ENCODE measurements around the gene MS4A13.
"Not testable (repeated sequence)": the region's sequence is repeated elsewhere in the genome, so short reads cannot be mapped to it uniquely, and the experiment has no call there.

MS4A13 gene

DNA sequence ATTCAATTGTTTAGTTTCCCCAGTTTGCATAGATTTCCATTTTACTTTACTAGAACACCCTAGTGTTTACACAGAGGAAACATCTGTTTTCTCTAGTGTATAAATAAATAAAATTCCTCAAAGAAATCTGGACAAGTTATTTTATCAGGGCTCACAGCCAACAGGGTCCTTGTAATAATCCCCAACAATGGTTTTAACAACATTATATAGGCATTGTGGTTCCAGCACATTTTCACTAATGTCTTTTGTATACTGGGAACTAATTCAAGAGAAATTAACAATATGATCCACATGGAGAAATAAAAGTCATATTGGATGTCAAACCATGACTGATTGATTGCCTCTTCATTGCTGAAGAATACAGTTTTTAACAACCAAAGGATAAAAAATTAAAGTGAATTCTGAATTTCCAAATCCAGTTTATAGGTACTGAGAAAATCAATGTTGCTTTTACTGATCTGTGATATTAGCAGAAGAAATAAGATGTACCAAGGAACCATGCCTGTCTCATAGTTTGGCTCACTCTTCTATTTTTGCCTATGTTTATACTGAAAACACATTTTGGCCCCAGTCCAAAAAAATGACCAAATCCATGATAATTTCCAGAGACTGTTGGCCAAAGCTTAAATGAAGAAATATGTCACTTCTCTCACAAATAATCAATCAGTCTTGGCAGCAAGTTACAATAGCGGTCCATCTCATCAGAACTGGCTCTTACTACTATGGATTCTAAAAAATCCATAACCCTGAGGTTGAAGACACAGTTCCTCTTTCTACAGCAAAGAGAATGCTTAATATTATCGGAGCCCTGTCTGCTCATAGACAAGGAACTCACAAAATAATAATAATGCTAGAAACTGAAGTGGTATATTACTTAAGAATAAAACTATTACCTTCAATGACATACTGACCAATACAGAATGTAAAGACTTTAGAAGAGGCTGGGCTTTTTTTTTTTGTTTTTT is 1.4 kb upstream of the MS4A13 start:
- no peak overlapping the region for H3K9ac ChIP-seq (ENCODE audit: low read length)
- H3K36me3 ChIP-seq (replicated peaks; ENCODE audit: low read depth, low read length), result no peaks in the 10 kb centered on the region
- H2AFZ ChIP-seq (ENCODE audit: low read depth, low read length), result no peak overlapping the region
- H3K79me2 ChIP-seq (ENCODE audit: low read length), result no peaks in the 10 kb centered on the region
- no peak overlapping the region for H3K27ac ChIP-seq (ENCODE audit: low read length)
- H4K20me1 ChIP-seq (ENCODE audit: insufficient read depth, low read length), result no peaks in the 10 kb centered on the region
- H3K4me1 ChIP-seq (ENCODE audit: low read length), result no peaks in the 10 kb centered on the region
- no peak overlapping the region for H3K4me2 ChIP-seq (ENCODE audit: low read length)
- no peaks in the 10 kb centered on the region for H3K27me3 ChIP-seq (ENCODE audit: low read depth, low read length)
- TF ChIP-seq, protein P1, sequence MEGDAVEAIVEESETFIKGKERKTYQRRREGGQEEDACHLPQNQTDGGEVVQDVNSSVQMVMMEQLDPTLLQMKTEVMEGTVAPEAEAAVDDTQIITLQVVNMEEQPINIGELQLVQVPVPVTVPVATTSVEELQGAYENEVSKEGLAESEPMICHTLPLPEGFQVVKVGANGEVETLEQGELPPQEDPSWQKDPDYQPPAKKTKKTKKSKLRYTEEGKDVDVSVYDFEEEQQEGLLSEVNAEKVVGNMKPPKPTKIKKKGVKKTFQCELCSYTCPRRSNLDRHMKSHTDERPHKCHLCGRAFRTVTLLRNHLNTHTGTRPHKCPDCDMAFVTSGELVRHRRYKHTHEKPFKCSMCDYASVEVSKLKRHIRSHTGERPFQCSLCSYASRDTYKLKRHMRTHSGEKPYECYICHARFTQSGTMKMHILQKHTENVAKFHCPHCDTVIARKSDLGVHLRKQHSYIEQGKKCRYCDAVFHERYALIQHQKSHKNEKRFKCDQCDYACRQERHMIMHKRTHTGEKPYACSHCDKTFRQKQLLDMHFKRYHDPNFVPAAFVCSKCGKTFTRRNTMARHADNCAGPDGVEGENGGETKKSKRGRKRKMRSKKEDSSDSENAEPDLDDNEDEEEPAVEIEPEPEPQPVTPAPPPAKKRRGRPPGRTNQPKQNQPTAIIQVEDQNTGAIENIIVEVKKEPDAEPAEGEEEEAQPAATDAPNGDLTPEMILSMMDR (IDR thresholded peaks at IDR 0.05; ENCODE audit: low read depth, low read length), result no peak
- TF ChIP-seq EZH2phosphoT487 (IDR thresholded peaks at IDR 0.05; ENCODE audit: low read depth), result no peak
- no peaks in the 10 kb centered on the region; the same call in 1 of the 2 replicates for H3K9me3 ChIP-seq (ENCODE audit: insufficient read depth, low read length)
- H3K4me3 ChIP-seq (ENCODE audit: low read length), result no peak overlapping the region

DNA sequence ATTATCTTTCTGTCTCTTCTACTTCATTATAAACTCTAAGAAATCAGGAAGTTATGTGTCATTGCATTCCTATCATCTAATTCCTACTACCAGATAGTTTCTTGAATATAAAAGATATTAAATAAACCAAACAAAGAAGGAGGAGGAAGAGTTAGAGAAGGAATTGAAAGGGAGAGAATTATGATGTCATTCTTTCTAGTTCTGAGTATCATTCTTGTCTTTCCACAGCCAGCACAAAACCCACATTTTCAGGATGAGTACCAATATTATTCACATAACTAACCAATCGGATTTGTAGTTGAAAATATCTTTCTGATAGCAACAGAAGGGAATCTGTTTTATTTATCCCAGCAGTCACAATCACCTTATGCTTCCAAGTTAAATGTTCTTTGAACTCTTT is 13.3 kb downstream of the MS4A13 start:
- Histone ChIP-seq H4K20me1 (ENCODE audit: insufficient read depth, low read length) (no peaks in the 10 kb centered on the region), H3K4me1 (ENCODE audit: low read length) (peaks cover 17% of the 10 kb centered on the region), H3K4me3 (ENCODE audit: low read length) (peak overlapping the region; percentile 39), H3K27ac (ENCODE audit: low read length) (peak overlapping the region; percentile 49), H3K9ac (ENCODE audit: low read length) (no peak overlapping the region), H3K9me3 (ENCODE audit: insufficient read depth, low read length) (no peaks in the 10 kb centered on the region), H3K36me3 (replicated peaks; ENCODE audit: low read depth, low read length) (peaks cover 8% of the 10 kb centered on the region), H3K27me3 (ENCODE audit: low read depth, low read length) (no peaks in the 10 kb centered on the region), H2AFZ (ENCODE audit: low read depth, low read length) (no peak overlapping the region), H3K4me2 (ENCODE audit: low read length) (peak overlapping the region; percentile 64), H3K79me2 (ENCODE audit: low read length) (no peaks in the 10 kb centered on the region)
- TF ChIP-seq, protein P1 (IDR thresholded peaks at IDR 0.05; ENCODE audit: low read depth, low read length), result no peak
- no peak for TF ChIP-seq EZH2phosphoT487 (IDR thresholded peaks at IDR 0.05; ENCODE audit: low read depth)

DNA sequence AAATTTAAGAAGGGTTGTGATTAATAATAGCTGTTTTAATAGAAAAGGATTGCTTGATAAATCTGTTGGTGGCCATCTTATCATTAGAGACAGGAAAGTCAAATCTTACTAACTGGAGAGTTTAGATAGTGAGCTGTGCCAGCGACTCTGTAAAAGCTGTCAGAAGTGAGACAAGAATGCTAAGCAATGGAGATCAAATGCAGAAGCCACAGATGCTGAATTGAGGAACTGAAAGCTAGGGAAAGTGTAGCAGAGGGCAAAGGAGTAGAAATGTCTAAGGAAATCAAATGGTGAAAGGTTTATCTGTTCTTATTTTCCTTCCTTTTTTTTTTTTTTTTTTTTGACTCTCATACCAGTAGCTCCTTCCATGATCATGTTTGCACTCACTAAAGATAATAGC is 13.7 kb downstream of the MS4A13 start:
- H3K4me3 ChIP-seq (ENCODE audit: low read length), result peak overlapping the region; percentile 39
- H3K79me2 ChIP-seq (ENCODE audit: low read length), result no peaks in the 10 kb centered on the region
- H3K9ac ChIP-seq (ENCODE audit: low read length), result no peak overlapping the region
- H3K9me3 ChIP-seq (ENCODE audit: insufficient read depth, low read length), result no peaks in the 10 kb centered on the region
- peak overlapping the region; percentile 64 for H3K4me2 ChIP-seq (ENCODE audit: low read length)
- H2AFZ ChIP-seq (ENCODE audit: low read depth, low read length), result no peak overlapping the region
- peaks cover 17% of the 10 kb centered on the region for H3K4me1 ChIP-seq (ENCODE audit: low read length)
- no peaks in the 10 kb centered on the region for H4K20me1 ChIP-seq (ENCODE audit: insufficient read depth, low read length)
- H3K27me3 ChIP-seq (ENCODE audit: low read depth, low read length), result no peaks in the 10 kb centered on the region
- no peak for TF ChIP-seq EZH2phosphoT487 (IDR thresholded peaks at IDR 0.05; ENCODE audit: low read depth)
- TF ChIP-seq, protein P1 (IDR thresholded peaks at IDR 0.05; ENCODE audit: low read depth, low read length), result no peak
- peaks cover 8% of the 10 kb centered on the region for H3K36me3 ChIP-seq (replicated peaks; ENCODE audit: low read depth, low read length)
- H3K27ac ChIP-seq (ENCODE audit: low read length), result peak overlapping the region; percentile 49

DNA sequence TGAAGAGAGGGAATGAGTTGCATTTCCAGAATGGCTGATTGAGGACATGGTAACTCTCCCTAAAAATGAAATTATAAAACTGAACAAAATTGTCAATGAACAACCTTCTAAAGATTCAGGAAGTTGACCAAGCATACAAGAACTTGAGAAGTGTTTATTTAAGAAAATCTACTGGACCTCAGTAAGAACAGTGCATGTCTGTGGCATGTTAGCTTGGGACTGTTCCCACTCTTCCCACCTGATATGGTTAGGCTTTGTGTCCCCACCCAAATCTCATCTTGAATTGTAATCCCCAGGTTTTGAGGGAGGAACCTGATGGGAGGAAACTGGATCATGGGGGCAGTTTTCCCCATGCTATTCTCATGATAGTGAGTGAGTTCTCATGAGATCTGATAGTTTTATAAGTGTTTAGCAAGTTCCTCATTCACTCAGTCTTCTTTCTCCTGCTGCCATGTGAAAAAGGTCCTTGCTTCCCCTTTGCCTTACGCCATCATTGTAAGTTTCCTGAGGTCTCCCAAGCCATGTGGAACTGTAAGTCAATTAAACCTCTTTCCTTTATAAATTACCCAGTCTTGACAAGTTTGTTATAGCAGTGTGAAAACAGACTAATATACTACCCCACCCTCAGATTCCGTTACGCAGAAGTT is 15.4 kb downstream of the MS4A13 start:
- peaks cover 17% of the 10 kb centered on the region for H3K4me1 ChIP-seq (ENCODE audit: low read length)
- no peak overlapping the region for H3K9ac ChIP-seq (ENCODE audit: low read length)
- no peaks in the 10 kb centered on the region for H3K79me2 ChIP-seq (ENCODE audit: low read length)
- H3K36me3 ChIP-seq (replicated peaks; ENCODE audit: low read depth, low read length), result peaks cover 8% of the 10 kb centered on the region
- H3K27me3 ChIP-seq (ENCODE audit: low read depth, low read length), result no peaks in the 10 kb centered on the region
- H4K20me1 ChIP-seq (ENCODE audit: insufficient read depth, low read length), result no peaks in the 10 kb centered on the region
- TF ChIP-seq, protein P1 (IDR thresholded peaks at IDR 0.05; ENCODE audit: low read depth, low read length), result no peak
- TF ChIP-seq EZH2phosphoT487 (IDR thresholded peaks at IDR 0.05; ENCODE audit: low read depth), result no peak
- H3K4me2 ChIP-seq (ENCODE audit: low read length), result no peak overlapping the region
- H3K27ac ChIP-seq (ENCODE audit: low read length), result no peak overlapping the region
- no peak overlapping the region for H2AFZ ChIP-seq (ENCODE audit: low read depth, low read length)
- no peaks in the 10 kb centered on the region for H3K9me3 ChIP-seq (ENCODE audit: insufficient read depth, low read length)
- no peak overlapping the region for H3K4me3 ChIP-seq (ENCODE audit: low read length)

- H4K20me1 ChIP-seq (ENCODE audit: insufficient read depth, low read length); H3K9me3 ChIP-seq (ENCODE audit: insufficient read depth, low read length); H3K36me3 ChIP-seq (replicated peaks; ENCODE audit: low read depth, low read length); H3K27ac ChIP-seq (ENCODE audit: low read length); H3K79me2 ChIP-seq (ENCODE audit: low read length); H3K27me3 ChIP-seq (ENCODE audit: low read depth, low read length); H3K4me2 ChIP-seq (ENCODE audit: low read length); H3K9ac ChIP-seq (ENCODE audit: low read length); H3K4me3 ChIP-seq (ENCODE audit: low read length); H2AFZ ChIP-seq (ENCODE audit: low read depth, low read length): not testable (repeated sequence)
- H3K4me1 ChIP-seq (ENCODE audit: low read length), result peaks cover 17% of the 10 kb centered on the region
These were observed 17.2 kb downstream of the MS4A13 start for GRCh38 chr11:60532383-60532782.

DNA sequence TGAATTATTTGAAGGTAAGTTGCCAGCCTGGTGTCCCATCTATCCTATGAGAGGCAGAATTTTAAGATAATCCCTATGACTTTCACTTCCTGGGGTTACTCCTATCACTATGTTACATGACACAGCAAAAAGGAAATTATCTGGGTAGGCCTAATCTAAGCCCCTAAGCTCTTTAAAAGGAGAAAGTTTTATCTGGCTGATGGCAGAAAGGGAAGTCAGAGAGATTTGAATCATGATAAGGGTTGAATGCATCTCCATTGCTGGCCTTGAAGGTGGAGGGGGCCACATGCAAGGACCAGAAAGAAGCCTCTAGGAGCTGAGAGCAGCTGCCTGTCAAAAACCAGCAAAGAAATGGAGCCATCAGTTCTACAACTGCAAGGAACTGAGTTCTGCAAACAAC is 23.4 kb downstream of the MS4A13 start:
- H3K79me2 ChIP-seq (ENCODE audit: low read length); H4K20me1 ChIP-seq (ENCODE audit: insufficient read depth, low read length); H3K9ac ChIP-seq (ENCODE audit: low read length); H3K27me3 ChIP-seq (ENCODE audit: low read depth, low read length); H3K4me2 ChIP-seq (ENCODE audit: low read length); H3K36me3 ChIP-seq (replicated peaks; ENCODE audit: low read depth, low read length); H3K27ac ChIP-seq (ENCODE audit: low read length); H2AFZ ChIP-seq (ENCODE audit: low read depth, low read length); H3K4me3 ChIP-seq (ENCODE audit: low read length); H3K4me1 ChIP-seq (ENCODE audit: low read length); H3K9me3 ChIP-seq (ENCODE audit: insufficient read depth, low read length): not testable (repeated sequence)
